GM19240 (cell line): Measurements from ENCODE around the gene CES3.
A peak's percentile ranks its signal among the peaks of the same experiment; 100 is the strongest.
"Not testable (repeated sequence)": the region's sequence is repeated elsewhere in the genome, so short reads cannot be mapped to it uniquely, and the experiment has no call there.

ENCODE experiments used
- DNase-seq: peaks from one replicate; pipeline ENCODE4 v3.0.0; 2011; ENCODE audit warnings: low spot score; ENCODE audit not compliant: insufficient read length

Gene CES3

DNA sequence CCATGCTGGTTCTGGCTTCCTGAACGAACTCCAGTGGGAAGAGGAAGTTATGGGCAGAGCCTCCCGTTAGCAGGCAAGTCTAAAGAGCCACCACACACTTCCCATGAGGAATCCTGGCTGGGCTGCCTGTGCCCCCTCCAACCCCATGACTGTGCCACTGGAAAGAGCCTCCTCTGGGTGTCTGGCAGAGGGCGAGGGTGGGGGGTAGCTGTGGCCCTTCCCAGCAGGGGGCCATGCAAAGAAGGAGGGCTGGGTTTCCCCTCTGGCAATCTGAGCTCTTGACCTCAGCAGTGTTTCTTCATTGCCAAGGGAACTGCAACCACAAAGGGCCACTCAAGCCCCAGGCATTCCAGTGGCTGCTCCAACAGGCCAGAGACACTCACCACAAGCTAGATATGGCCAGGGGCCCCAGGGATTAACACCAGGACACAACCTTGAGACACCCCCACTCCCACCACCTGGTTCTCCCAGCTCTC is 34.1 kb upstream of the CES3 start:
- DNase-seq = no peak

DNA sequence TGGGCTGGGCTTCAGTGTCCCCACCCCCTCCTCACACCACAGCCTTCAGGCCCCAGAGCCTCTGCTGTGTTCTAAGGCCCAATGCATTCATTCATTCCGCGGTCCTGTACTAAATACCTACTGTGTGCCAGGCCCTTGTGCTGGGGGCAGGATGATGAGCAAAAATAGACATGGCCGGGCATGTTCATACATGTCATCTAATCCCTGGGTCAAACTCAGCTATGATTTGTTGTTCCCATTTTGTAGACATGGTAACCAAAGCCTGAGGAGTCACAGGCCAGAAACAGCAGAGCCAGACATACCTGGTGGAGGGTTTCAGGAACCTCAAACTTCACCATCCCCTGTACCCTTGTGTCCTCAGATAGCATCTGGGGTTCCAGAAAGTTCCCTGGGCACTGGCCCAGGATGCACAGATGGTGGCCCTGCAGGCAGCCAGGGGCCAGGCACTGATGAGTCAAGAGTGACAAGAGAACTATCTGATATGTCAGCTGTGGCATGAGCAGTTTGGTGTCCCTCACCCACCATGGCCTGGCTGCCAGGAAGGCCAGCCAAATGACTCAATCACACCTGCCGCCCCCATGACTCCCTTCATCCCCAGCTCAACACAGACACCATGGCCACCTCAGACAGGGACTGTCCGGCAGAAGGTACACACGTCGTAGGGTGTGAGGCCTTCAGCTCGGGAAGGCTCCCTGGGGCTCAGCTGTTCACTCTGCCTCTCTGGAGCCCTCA is 33.0 kb upstream of the CES3 start:
- no peak for DNase-seq

DNA sequence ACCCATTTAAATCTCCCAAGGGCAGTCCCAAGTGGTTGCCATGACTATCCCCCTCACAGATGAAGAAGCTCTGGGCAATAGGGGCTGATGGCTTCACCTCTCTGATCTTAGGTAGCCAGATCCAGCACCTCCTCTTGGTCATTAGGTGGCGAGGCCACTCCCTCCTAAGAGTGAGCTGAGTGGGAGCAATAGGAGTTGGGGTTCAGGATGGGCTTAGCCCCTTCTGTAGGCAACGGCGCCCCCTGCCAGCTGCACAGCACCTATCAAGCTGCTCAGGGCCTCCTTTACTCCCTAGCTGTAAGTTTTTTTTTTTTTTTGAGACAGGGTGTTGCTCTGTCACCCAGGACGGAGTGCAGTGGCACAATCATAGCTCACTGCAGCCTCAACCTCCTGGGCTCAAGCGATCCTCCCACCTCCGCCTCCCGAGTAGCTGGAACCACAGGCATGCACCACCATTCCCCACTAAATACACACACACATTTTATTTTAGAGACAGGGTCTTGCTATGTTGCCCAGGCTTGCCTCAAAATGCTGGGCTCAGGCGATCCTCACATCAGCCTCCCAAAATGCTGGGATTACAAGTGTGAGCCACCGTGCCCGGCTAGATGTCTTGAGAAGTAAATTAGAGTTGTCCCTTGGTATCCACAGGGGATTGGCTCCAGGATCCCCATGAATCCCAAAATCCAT is 32.2 kb upstream of the CES3 start:
- DNase-seq = no peak

- no peak for DNase-seq
Observed at GRCh38 chr16:66930189-66930588, 30.9 kb upstream of the CES3 start.

DNA sequence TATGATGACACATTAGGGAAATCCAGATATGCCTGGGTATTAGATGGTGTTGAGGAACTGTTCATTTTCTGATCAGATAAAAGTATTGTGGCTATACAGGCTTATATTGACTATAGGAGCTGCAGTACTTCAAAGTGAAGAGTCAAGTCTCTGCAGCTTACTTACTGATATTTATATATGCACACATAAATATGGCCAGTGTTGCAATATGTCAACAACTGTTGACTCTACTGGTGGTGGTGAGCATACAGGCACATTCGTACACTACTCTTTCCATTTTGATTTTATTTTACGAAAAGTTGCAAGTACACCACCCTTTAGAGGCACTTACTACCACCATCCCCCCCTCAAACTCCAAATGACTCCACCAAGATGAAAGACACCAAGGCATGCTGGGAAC is 29.4 kb upstream of the CES3 start:
- no peak for DNase-seq

- no peak for DNase-seq
Observed at GRCh38 chr16:66932076-66932475, 29.0 kb upstream of the CES3 start.

DNA sequence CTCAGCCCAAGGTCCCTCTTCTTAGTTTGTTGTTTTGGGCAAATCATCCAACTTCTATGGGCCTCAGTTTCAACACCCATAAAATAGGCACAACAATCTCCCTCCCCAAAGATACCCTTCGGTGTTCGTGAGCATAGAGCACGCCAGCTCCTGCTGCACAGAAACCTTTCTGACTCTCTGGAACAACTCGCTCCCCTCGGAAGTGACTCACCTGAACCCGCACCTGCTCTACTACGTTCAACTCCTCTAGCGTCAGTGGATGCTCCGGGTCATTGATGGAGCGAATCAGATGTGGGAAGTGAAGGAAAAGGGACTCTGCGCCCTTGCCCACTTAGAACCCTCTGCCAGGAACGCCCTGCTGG is 27.3 kb upstream of the CES3 start:
- DNase-seq = no peak

- peak; percentile 83 for DNase-seq
Observed at GRCh38 chr16:66934138-66934838, 26.8 kb upstream of the CES3 start, which contains the start of gene CIAO2B. CIAO2B (minus strand) TSS chr16:66934402; CDS start chr16:66934364, 38 bp downstream.

- not testable (repeated sequence) for DNase-seq
Observed at GRCh38 chr16:66934839-66935313, 26.2 kb upstream of the CES3 start.

- no peak for DNase-seq
Observed at GRCh38 chr16:66935314-66936011, 25.6 kb upstream of the CES3 start, which contains the start of gene CES2. CES2 (plus strand) TSS chr16:66935516; CDS start chr16:66935636, 120 bp downstream.

DNA sequence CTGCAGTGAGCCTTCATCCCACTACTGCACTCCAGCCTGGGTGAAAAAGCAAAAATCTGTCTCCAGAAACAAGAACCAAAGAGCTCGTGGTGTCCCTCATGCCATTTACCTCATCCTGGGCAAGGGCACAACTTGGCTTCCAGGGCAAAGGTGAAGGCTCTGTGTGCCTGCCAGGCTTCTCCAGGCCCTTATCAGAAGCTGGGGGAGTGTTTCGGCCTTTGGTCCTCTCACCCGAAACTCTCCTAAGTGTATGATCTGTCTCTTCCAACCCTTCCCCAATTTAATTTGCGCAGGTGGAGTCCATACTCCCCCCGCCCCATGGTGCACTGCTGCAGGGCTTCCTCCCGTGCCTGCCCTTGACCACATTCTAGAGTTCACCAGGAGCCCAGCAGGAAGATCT is 24.6 kb upstream of the CES3 start:
- DNase-seq = no peak

DNA sequence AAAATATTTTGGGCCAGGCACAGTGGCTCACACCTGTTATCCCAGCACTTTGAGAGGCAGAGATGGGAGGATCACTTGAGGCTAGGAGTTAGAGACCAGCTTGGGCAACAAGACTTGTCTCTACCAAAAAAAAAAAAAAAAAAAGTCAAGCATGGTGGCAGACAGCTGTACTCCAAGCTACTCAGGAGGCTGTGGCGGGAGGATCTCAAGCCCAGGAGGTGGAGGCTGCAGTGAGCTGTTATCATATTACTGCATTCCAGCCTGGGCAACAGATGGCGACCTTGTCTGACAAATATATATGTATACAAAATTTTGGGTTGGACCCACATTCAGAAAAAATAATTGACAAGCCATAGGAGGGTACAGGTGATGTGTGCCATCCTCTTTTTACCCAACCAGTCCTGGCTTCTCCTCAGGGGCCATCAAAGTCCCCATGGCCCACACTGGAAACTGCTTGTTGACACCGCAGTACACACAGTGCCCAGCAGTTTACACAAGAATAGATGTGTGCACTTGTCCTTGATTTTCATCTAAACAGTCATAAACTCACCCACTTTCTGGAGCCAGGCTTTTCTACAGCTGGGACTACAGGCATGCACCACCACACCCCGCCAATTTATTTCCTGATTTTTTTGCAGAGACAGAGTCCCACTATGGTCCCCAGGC is 24.0 kb upstream of the CES3 start:
- DNase-seq = no peak

DNA sequence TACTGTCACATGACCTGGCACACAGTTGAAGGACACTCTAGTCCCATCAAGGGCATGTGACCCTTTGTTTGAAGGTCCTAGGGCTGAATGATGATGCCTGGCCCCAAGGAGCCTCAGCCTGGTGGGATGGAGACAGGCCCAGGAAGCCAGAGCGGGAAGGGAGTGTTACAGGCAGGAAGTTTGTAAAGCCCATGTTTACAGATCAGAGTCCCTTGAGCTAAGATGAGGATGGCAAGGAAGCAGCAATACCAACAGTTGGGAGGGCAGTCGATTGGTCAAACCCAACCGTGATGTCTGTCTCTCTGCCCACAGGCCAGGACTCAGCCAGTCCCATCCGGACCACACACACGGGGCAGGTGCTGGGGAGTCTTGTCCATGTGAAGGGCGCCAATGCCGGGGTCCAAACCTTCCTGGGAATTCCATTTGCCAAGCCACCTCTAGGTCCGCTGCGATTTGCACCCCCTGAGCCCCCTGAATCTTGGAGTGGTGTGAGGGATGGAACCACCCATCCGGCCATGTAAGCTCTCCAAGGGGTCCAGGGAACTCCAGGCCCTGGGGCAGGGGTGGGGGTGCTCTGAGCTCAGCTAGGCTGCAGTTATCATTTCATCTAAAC is 23.2 kb upstream of the CES3 start:
- DNase-seq = no peak

DNA sequence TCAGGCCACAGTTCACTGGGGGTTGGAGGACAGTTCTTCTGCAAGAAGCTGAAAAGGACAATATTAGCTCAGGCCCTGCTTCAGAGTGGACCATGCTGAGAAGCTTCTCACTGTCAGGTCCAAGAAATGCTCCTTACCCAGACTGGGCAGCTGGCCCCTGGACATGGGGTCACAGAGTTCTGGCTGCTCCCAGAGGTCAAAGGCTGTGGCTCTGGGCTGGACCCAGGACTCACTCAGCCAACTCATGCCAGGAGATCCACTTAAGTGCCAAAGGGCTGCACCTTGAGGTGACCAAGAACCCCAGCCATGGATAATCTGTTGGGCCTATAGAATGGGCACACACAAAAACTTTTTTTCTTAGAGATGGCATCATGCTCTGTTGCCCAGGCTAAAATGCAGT is 21.7 kb upstream of the CES3 start:
- DNase-seq = no peak

DNA sequence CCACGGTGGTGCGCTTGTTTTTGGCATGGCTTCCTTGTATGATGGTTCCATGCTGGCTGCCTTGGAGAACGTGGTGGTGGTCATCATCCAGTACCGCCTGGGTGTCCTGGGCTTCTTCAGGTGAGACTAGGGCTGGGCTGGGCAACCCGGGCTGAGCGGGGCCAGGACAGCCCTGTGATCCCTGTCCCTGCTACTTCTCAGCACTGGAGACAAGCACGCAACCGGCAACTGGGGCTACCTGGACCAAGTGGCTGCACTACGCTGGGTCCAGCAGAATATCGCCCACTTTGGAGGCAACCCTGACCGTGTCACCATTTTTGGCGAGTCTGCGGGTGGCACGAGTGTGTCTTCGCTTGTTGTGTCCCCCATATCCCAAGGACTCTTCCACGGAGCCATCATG is 20.8 kb upstream of the CES3 start:
- no peak for DNase-seq

DNA sequence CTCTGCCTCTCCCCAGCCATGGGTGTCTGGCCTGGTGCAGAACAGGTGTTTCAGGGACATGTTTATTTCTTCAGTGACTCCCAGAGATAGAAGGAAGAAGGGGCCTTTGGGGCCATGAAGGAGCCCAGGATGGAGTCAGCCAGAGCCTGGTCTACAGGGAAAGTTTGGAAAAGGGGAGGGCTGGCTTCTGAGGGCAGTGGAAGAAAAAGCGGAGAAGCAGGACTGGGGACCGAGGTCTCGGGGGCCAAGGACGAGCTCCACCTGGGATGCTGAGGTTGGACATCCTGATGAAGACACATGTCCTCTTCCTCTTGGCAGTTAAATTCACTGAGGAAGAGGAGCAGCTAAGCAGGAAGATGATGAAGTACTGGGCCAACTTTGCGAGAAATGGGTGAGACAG is 18.1 kb upstream of the CES3 start:
- DNase-seq = no peak

GRCh38 chr16:66943426-66944053 is 17.5 kb upstream of the CES3 start:
- DNase-seq = no peak

DNA sequence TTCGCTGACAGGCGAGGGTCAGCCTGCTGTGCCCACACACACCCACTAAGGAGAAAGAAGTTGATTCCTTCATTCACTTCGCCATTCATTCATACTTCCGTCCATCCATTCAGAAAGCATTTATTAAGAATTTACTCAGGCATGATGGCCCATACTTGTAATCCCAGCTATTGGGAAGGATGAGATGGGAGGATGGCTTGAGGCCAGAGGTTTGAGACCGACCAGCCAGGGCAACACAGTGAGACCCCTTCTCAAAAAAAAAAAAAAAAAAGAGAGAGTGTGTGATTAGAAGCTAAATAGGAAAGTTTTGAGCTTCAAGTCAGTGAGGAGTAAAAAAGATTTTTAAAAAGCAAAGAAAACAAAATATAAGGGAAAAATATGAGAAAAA is 17.0 kb upstream of the CES3 start:
- DNase-seq = no peak

DNA sequence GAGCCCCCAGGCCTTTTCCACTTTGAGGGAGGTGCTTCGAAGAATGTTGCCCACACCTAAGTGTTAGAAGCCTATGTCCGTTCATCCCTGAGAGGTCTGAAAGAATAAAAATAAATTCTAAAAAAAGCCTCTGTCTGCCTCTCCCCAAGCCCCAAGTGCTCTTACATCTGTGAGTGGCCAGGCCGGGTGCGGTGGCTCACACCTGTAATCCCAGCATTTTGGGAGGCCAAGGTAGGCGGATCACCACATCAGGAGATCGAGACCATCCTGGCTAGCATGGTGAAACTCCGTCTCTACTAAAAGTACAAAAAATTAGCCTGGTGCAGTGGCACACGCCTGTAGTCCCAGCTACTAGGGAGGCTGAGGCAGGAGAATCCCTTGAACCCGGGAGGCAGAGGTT is 16.1 kb upstream of the CES3 start:
- DNase-seq = not testable (repeated sequence)

DNA sequence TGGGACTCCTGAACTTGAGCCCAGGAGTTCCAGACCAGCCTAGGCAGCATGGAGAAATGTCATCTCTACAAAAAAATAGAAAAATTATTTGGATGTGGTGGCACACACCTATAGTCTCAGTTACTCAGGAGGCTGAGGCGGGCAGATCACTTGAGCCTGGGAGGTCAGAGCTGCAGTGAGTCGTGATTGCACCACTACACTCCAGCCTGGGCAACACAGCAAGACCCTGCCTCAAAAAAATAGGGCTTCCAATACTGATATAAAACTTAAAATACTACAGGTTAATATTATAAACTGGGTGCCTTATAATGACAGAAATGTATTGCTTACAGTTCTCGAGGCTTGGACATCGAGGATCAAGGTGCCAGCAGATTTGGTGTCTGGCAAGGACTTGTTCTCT is 15.1 kb upstream of the CES3 start:
- no peak for DNase-seq
